HG03060 (cell line): ENCODE results near the gene ASTN1.

Experiments used
- ATAC-seq: cut with Tn5 transposase; IDR thresholded peaks from one replicate; pipeline ENCODE4 v1.9.1; 2021; ENCODE audit warnings: low read depth, moderate number of reproducible peaks; ENCODE audit not compliant: unreplicated experiment

ASTN1 gene

DNA sequence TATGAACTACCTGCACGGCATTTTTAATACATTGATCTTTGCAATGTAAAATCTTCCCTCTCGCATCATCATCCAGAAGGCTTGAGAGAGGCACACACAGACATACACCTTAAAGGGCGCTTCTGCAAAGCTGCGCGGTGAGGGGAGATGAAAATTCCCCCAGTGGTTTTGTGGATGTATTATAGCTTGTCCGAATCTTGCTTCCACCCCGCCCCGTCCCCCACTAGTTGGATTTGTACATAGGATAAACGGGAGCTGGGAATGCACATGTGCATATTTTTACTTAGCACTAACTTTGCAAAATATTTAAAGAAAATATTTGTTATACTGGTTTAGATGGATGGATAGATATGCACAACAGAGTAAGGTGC, 542 bp upstream of the ASTN1 start:
- ATAC-seq, result no peak

DNA sequence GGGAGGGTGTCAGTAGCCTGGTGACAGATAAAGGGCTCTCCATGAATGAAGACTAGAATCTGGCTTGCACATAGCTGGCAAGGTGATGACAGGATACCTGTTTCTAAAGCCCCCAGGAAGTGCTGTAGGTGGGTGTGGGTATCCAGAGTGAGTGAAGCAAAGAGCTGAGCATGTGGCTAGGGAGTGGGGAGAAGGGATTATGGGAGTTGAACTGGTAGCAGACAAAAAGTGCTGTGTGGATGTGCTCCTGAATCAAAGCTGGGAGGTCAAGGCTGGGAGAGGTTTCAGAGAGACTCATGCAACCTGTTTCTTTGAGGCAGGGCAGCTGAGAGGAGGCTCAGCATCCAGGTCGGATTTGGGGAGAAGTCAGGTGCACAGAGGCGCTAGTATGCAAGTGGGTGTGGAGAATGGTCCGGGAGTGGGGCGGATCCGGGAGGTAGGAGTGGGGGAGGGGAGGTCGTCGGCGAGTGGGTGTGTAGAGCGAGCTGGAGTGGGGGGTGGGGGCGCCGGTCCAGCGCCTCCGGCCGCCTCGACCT, 600 bp downstream of the ASTN1 start:
- no peak for ATAC-seq

- ATAC-seq, result no peak
Measured at GRCh38 chr1:177162243-177162642, 2.3 kb downstream of the ASTN1 start.

GRCh38 chr1:177146499-177146898, 18.0 kb downstream of the ASTN1 start:
- ATAC-seq, result no peak

DNA sequence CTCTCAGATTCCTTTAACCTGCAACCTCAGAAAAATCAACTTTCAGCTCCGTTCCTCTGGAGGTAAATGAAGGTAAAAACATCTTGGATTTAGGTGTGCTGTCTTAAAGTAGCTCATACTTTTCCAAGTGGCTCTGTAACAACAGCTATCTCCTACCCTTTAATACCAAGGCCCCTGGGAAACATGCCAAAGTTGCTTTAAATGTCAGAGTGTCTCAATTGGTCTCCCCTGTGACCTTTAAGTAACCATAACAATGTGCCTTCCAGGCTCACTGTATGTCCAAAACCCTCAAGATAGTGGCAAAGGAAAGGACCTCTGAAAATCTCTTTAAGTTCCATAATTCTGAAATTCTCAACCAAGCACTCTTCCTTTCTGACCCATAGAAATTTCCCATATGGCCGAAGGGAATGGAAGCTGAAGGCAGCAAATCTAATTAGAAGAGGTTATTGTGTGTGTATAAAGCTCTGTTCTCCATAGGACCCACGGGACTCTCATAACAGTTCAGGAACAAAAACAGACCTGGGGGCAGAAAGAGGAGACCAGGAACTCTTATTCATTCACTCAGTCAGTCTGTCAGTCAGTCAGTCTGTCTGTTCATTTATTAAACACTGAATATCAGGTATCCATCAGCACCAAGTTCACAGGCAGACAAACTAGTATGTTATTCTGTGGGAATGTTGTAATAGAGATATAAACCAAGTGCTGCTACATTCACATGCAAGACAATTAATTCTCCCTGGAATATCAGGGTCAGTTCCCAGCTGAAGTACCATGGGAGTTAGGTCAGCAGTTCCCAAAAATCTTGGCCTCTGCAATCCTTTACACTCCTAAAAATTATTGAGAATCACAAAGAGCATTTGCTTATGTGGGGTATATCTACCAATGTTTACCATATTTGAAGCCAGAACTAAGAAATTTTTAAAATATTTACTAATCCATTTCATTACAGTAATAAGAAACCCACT, 19.1 kb downstream of the ASTN1 start:
- no peak for ATAC-seq

- ATAC-seq, result no peak
Measured at GRCh38 chr1:177142791-177143271, 21.7 kb downstream of the ASTN1 start.

- no peak for ATAC-seq
Measured at GRCh38 chr1:177142010-177142409, 22.5 kb downstream of the ASTN1 start.

- no peak for ATAC-seq
Measured at GRCh38 chr1:177138347-177138746, 26.2 kb downstream of the ASTN1 start.

GRCh38 chr1:177137814-177138213, 26.7 kb downstream of the ASTN1 start:
- ATAC-seq, result no peak

DNA sequence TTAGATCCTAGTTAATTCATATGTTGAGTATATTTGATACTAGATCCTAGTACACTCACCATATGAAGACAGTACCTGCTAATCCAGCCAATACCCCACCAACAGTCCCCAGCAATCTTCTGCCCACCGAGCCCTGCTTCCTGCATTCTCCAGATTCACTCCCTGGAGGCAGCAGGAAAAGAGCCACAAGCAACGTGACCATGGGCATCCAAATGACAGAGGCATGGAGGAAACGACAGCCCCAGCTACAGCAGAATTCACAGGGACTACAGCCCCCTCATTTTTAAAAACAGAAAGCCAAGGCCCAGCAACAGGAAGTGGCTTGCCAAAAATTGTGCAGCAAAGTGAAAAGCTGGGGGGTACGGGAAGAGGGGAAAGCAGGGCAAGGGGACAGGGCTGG, 29.3 kb downstream of the ASTN1 start:
- no peak for ATAC-seq

DNA sequence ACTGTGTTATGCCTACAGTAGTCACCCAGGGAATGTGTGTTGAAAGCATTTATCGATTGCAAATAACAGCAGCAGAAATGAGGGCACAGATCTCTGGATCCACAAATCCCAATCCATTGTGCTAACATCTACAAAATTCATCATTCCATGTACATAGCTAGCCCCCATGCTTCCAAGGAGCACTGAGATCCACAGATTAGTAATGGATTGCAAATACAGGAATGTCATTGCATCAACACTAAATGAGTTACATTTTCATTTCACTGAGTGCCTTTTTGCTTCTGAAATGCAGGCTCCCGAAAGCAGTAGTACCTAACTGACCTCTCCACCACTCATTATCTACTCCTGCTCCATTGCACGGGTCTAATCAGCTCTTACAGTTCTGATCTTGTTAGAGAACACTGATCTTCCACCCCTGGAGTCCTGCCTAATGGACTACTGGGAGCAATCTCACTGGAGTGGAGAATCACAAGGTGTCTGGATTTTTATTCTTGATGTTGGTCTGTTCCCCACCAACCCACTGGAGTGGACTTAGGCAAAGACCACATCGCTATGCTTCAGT, 30.5 kb downstream of the ASTN1 start:
- no peak for ATAC-seq

GRCh38 chr1:177132141-177132540, 32.4 kb downstream of the ASTN1 start:
- ATAC-seq, result no peak

DNA sequence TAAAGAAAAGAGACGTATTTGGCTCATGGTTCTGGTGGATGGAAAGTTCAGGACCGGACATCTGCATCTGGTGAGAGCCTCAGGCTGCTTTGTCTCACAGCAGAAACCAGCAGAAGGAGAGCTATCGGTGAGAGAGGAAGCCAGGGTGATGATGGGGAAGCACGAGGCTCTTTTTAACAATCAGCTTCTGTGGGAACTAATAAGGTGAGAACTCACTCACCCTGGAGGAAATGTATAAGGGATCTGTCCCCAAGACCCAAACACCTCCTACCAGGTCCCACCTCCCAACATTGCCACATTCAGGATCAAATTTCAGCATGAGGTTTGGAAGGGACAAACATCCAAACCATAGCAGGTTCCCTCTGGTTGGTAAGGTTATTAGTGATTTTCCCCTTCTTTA, 32.8 kb downstream of the ASTN1 start:
- ATAC-seq, result no peak

DNA sequence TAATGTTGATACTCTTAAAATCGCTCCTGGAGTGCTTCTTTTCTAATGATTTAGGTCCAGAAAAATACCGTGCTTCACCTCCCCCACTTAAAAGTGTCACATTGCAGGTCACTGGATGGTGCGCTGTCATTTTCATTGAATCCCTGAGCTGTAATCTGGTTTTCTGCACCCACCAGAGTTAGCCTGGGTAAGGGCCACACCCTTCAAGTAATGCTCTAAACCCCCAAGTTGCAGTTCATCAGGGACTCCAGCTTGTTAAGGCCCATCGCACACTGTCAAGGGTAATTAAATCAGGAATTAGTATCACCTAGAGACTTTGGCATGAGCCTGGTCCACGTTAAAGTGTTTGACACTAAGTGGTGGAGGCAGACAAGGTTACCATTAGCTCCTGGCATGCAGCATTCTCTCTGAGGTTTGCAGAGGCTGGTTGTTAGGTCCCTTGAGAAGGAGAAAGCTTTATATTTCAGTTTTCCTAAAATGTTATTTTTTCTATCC, 34.0 kb downstream of the ASTN1 start:
- ATAC-seq, result no peak

GRCh38 chr1:177128665-177129281, 35.7 kb downstream of the ASTN1 start:
- ATAC-seq, result no peak

DNA sequence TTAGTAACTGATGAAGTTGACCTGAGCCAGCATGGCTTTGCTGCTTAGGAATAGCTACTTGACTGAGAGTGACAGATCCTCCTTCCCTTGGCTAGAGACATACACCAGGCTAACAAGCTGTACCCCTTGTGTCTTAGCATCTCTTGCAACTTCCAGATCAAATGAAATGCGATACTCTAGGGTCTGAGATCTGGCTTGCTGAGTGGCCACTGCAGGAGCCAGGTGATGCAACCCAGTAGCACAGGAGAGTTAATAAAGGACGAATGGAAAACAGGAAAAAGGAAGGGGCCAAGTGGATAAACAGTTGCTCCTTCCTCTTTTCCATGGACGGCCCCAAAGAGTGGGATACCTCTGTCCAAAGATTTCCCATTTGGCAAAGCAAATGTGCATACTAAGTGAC, 38.2 kb downstream of the ASTN1 start:
- ATAC-seq, result no peak

GRCh38 chr1:177124577-177125278, 39.8 kb downstream of the ASTN1 start:
- no peak for ATAC-seq

DNA sequence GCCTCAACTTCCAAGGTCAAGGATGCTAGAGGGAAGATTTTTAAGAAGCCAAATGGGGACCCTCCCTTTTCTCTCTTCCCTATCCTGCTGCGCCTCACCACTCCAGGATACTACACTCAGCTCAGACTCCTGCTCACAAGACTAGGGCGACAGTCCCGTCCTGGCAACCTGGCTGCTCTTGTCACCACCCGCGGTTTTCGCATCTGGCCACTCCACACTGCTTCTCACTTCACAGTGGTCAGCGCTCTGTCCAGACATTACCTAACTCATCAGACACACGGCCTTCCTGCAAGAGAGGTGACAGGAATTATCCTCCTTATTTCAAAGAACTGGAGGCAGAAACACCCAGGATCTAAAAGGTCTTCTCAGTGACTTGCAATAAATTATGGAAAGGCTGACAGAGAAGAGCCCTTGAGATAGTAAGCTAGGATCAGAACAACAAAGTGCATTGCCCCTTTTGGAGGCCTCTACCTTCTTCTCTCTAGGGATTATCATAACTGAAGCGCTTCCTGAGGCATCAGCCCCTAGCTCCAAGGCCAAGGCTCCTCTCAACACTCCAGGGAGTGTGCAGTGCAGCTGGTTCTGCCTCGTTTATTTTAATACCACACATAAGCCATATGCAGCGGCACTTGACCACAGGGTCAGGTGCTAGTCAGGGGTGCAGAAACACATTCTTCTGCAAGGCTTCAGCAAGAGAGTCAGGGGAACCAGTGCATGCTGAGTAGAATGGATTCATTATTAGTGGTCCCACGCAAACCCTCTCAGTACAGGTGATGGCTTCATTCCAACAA, 41.9 kb downstream of the ASTN1 start:
- no peak for ATAC-seq

DNA sequence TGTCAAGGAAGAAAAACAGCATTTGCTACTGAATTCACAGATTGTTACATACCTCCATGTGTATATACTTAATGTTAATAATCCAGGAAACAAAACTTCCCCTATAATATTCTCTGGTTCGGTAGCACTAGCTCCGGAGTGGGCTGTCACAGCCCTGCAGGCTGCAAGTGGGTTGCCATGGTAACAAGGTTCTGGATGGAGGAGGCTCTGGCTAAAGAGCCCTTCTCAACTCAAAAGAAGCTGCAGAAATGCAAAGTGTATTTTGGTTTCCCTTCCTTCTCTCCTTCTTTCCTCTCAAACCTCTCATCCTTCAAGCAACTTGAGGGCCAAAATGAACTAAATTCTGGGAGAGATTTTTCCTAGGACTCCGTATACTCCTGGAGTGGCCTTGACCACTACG, 45.2 kb downstream of the ASTN1 start:
- ATAC-seq, result no peak

GRCh38 chr1:177118901-177119300, 45.6 kb downstream of the ASTN1 start:
- ATAC-seq, result no peak
